Suprapubic skin (tissue), 4 donors: ENCODE results near the gene MAP3K4. TPM values are rescaled to one million over a fixed set of nuclear protein-coding genes. Genes with fewer than 3 reads are reported as not detected.

Experiments
- DNase-seq, 2 donors: peaks; one replicate each; pipeline ENCODE4 v3.0.0-alpha.2; 2019; ENCODE audit warnings: low spot score in 2 of 2
- H3K27ac ChIP-seq: fragments of 200-600 bp; sonication (generic); one replicate; pipeline ENCODE4 v1.5.1; 2019
- H3K27me3 ChIP-seq: fragments of 200-600 bp; sonication (generic); one replicate; pipeline ENCODE4 v1.5.1; 2019
- H3K36me3 ChIP-seq: fragments of 200-600 bp; sonication (generic); one replicate; pipeline ENCODE4 v1.5.1; 2019
- H3K4me1 ChIP-seq: fragments of 200-600 bp; sonication (generic); one replicate; pipeline ENCODE4 v1.5.1; 2019
- H3K4me3 ChIP-seq: fragments of 200-600 bp; sonication (generic); one replicate; pipeline ENCODE4 v1.5.1; 2019; ENCODE audit warnings: mild to moderate bottlenecking
- H3K9me3 ChIP-seq: fragments of 200-600 bp; sonication (generic); one replicate; pipeline ENCODE4 v1.5.1; 2019
- EP300 ChIP-seq: sonication (generic); formaldehyde crosslinking; IDR thresholded peaks from one replicate; pipeline ENCODE4 v1.6.1; 2017; ENCODE audit warnings: antibody characterized with exemption
- POLR2A ChIP-seq, 2 donors: fragments of 450-650 bp; IDR thresholded peaks; one replicate each; pipeline ENCODE4 v1.6.1; 2017; ENCODE audit warnings: antibody characterized with exemption in 2 of 2, mild to moderate bottlenecking in 2 of 2, moderate library complexity in 2 of 2
- POLR2AphosphoS5 ChIP-seq, 3 donors: sonication (generic); formaldehyde crosslinking; IDR thresholded peaks; one replicate each; pipeline ENCODE4 v1.6.1; 2017; ENCODE audit warnings: antibody characterized with exemption in 3 of 3
- WGBS: methylation state at CpG from one replicate; pipeline ENCODE4 v1.1.5; 2018; 5-methylcytosine and 5-hydroxymethylcytosine counted together
- total RNA-seq, 4 donors: library from RNA; depleted of rRNA; stranded (reverse); fragments of >200 nt; gene quantifications; one replicate each; pipeline ENCODE4 v1.1.0, GENCODE V29; 2016
- TF ChIP-seq, protein P1 (sequence below), 2 donors: fragments of 200-600 bp in 1 of 2; fragments of 450-650 bp in 1 of 2; sonication (generic) in 1 of 2; IDR thresholded peaks; one replicate each; pipeline ENCODE4 v1.5.1; 2016 to 2019; ENCODE audit warnings: antibody characterized with exemption in 2 of 2, mild to moderate bottlenecking in 1 of 2, moderate library complexity in 1 of 2

Gene MAP3K4
- total RNA-seq, 4 donors from 2014 or later = 29.2 to 83.2 (median 45.2) TPM

DNA sequence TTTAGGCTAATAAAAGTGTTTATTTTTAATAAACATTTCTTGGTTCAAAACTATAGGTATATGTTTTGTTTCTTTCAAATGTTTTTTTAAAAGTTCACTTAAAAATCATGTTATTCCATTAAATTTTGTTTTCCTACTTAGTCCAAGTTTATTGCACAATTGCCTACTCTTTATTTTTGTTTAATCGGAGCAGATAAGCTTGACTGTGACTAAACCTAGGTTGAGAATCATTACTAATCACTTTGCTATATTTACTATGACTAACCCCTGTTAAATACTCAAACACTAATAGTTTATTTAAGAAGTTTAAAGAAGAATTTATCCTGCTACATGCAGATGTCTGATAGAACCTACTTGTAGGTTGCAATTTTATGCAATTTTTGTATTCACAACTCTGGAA is 18.8 kb downstream of the MAP3K4 start:
- no peaks in the 10 kb centered on the region for H3K27me3 ChIP-seq
- 51% methylated on average over 1 of the region's 1 CpG for WGBS
- H3K9me3 ChIP-seq = no peaks in the 10 kb centered on the region
- TF ChIP-seq, protein P1, sequence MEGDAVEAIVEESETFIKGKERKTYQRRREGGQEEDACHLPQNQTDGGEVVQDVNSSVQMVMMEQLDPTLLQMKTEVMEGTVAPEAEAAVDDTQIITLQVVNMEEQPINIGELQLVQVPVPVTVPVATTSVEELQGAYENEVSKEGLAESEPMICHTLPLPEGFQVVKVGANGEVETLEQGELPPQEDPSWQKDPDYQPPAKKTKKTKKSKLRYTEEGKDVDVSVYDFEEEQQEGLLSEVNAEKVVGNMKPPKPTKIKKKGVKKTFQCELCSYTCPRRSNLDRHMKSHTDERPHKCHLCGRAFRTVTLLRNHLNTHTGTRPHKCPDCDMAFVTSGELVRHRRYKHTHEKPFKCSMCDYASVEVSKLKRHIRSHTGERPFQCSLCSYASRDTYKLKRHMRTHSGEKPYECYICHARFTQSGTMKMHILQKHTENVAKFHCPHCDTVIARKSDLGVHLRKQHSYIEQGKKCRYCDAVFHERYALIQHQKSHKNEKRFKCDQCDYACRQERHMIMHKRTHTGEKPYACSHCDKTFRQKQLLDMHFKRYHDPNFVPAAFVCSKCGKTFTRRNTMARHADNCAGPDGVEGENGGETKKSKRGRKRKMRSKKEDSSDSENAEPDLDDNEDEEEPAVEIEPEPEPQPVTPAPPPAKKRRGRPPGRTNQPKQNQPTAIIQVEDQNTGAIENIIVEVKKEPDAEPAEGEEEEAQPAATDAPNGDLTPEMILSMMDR (IDR thresholded peaks at IDR 0.05) = no peak
- TF ChIP-seq EP300 (no peak), POLR2AphosphoS5 (IDR thresholded peaks at IDR 0.05) (no peak), POLR2A (IDR thresholded peaks at IDR 0.05) (no peak)
- H3K27ac ChIP-seq = no peak overlapping the region
- no peak overlapping the region for H3K4me3 ChIP-seq
- no peak for DNase-seq
- no peaks in the 10 kb centered on the region for H3K36me3 ChIP-seq
- peaks cover 32% of the 10 kb centered on the region for H3K4me1 ChIP-seq

DNA sequence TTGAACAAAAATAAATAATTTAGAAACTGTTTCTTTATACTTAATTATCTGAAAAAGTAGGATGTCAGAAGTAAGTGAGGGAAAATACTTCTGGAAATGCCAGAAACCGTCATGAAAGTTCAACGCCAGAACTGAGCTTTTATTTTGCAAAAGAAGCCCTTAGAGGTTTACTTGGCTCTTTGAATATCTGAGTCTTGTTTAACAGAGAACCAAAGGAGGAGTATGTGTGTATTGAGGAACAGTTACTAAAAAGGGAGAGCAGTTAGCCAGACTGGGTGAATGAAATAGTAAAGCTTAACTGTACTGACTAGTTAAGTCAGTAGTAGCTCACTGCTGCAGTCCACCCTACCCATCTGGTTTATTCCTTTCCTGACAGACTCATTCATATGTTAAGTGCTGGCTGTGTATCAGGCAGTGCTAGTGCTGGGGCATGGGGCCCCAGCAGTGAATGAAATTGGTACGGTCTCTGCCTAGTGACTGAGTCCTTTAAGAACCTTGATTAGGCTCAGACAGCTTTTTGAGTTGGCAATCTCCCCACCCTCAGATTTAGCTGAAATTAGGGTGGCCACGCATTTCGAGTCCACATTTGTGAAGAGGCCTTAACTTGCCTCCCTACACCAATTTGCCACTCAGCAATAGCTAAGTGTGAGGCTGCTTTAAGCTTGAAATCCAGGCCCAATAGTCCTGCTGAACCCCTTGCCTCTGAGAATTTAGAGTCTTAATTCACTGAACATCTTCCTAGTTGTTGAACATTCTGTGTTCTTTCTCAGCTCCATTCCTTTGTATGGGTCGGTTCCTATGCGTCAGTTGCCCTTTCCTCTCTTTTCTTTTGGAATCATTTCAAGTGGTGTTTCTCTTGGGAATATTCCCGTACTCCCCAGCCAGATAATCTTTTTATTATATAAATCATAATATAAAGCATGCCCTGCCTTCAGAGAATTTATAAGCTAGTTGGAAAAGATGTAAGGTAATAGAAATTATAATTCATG is 20.2 kb downstream of the MAP3K4 start:
- peaks cover 32% of the 10 kb centered on the region for H3K4me1 ChIP-seq
- WGBS = 43% methylated on average over 8 of the region's 8 CpGs
- no peaks in the 10 kb centered on the region for H3K27me3 ChIP-seq
- no peaks in the 10 kb centered on the region for H3K9me3 ChIP-seq
- H3K36me3 ChIP-seq = no peaks in the 10 kb centered on the region
- DNase-seq = no peak
- no peak for TF ChIP-seq EP300
- TF ChIP-seq POLR2AphosphoS5 (IDR thresholded peaks at IDR 0.05) = no peak
- TF ChIP-seq POLR2A (IDR thresholded peaks at IDR 0.05) = no peak
- TF ChIP-seq, protein P1 (IDR thresholded peaks at IDR 0.05) = no peak
- H3K27ac ChIP-seq = no peak overlapping the region
- no peak overlapping the region for H3K4me3 ChIP-seq

DNA sequence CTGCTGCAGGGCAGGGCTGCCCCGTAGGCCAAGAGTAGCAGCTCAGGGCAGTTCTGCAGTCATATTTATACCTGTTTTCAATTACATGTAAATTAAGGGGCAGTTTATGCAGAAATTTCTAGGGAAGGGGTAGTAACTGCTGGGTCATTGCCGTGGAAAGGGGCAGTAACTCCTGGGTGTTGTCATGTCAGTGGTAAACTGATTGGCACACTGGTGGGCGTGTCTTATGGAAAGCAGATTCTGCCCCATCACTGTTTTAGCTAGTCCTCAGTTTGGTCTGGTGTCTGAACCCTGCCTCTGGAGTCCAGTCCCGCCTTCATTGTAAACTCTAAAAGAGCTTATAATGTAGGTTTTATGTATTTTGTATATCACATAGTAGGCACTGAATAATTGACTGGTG is 22.1 kb downstream of the MAP3K4 start:
- no peak overlapping the region for H3K27ac ChIP-seq
- WGBS = 87% methylated on average over 4 of the region's 4 CpGs
- H3K4me1 ChIP-seq = peaks cover 32% of the 10 kb centered on the region
- no peak for TF ChIP-seq POLR2A (IDR thresholded peaks at IDR 0.05)
- TF ChIP-seq, protein P1 (IDR thresholded peaks at IDR 0.05) = no peak
- TF ChIP-seq POLR2AphosphoS5 (IDR thresholded peaks at IDR 0.05) = no peak
- no peak for TF ChIP-seq EP300
- no peaks in the 10 kb centered on the region for H3K27me3 ChIP-seq
- H3K36me3 ChIP-seq = no peaks in the 10 kb centered on the region
- H3K9me3 ChIP-seq = no peaks in the 10 kb centered on the region
- H3K4me3 ChIP-seq = no peak overlapping the region
- no peak for DNase-seq

DNA sequence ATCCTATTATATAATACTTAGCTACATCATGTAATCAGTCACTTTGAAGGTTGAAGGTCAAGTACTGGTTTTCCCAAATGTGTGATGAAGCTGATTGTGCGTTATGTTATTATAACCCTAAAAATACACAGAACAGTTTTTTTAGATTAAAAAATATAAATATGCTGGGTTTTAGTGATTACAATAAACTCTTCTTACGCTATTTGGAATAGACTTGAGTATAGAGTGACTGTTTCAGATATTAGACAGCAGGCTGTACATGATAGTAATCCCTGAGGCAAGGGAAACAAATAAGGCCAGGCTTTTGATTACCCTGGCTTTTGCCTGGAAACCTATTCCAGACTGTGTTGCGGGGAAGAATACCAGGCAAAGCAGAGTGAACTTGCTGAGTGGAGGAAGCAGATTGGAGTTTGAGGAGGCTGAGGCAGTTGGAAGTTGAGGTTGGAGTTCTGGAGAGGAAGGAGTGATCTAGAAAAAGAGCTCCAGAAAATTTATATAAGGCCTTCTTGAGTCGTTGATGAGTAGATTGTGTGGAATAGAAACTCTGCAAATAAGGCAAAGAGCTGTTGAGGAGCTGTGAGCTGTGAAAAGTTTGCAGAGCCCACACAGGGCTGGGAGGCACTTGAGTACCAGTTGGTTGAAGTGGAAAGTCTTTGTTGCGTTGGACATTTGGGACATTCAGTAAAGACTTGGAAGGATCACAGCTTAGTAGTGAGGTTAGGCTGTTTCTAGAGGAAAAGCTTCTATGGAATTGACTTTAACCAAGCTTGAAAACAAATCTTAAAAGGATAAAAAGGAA is 26.4 kb downstream of the MAP3K4 start:
- WGBS = 95% methylated on average over 5 of the region's 5 CpGs
- no peak overlapping the region for H3K27ac ChIP-seq
- H3K36me3 ChIP-seq = no peaks in the 10 kb centered on the region
- TF ChIP-seq EP300 (no peak), POLR2A (IDR thresholded peaks at IDR 0.05) (no peak), POLR2AphosphoS5 (IDR thresholded peaks at IDR 0.05) (no peak)
- TF ChIP-seq, protein P1 (IDR thresholded peaks at IDR 0.05) = no peak
- H3K4me3 ChIP-seq = no peak overlapping the region
- no peaks in the 10 kb centered on the region for H3K9me3 ChIP-seq
- H3K4me1 ChIP-seq = peaks cover 3% of the 10 kb centered on the region
- no peaks in the 10 kb centered on the region for H3K27me3 ChIP-seq
- DNase-seq = no peak
